CD14-positive monocyte (primary cell): ENCODE results near the gene SEC14L2. TPM values are rescaled to one million over a fixed set of nuclear protein-coding genes. Genes with fewer than 3 reads are reported as not detected.

Experiments used
- DNase-seq, 3 donors: peaks; one replicate each; pipeline ENCODE4 v3.0.0-alpha.2; 2011 to 2022
- H2AFZ ChIP-seq: 2 replicates; pipeline ENCODE4 v1.6.0; 2012; ENCODE audit warnings: mild to moderate bottlenecking, low read depth, low read length, inconsistent platforms; ENCODE audit not compliant: insufficient read depth, poor library complexity, severe bottlenecking
- H3K27ac ChIP-seq, 2 donors: 1 replicate in 1 of 2; 2 replicates in 1 of 2; pipeline ENCODE4 v1.5.1; 2012 to 2013; ENCODE audit warnings: low read length in 2 of 2, control low read depth in 1 of 2, inconsistent platforms in 1 of 2, low read depth in 1 of 2, mild to moderate bottlenecking in 1 of 2
- H3K27me3 ChIP-seq, 2 donors: one replicate each; pipeline versions ENCODE4 v1.6.0 to v1.6.1; 2011 to 2013; ENCODE audit warnings: low read length in 2 of 2; ENCODE audit not compliant: control insufficient read depth in 2 of 2, insufficient read depth in 2 of 2
- H3K36me3 ChIP-seq, 2 donors: replicated peaks in 1 of 2; 1 replicate in 1 of 2; 2 replicates in 1 of 2; pipeline versions ENCODE4 v1.5.1 to v1.6.1; 2012 to 2013; ENCODE audit warnings: low read length in 2 of 2, control low read depth in 1 of 2, inconsistent platforms in 1 of 2, mild to moderate bottlenecking in 1 of 2; ENCODE audit not compliant: insufficient read depth in 2 of 2, control insufficient read depth in 1 of 2
- H3K4me1 ChIP-seq, 2 donors: 1 replicate in 1 of 2; 2 replicates in 1 of 2; pipeline versions ENCODE4 v1.5.1 to v1.6.1; 2012 to 2013; ENCODE audit warnings: low read length in 2 of 2, control low read depth in 1 of 2, inconsistent platforms in 1 of 2, mild to moderate bottlenecking in 1 of 2, moderate library complexity in 1 of 2; ENCODE audit not compliant: insufficient read depth in 2 of 2, control insufficient read depth in 1 of 2
- H3K4me2 ChIP-seq: replicated peaks from 2 replicates; pipeline ENCODE3; 2012; ENCODE audit warnings: low read length, moderate library complexity, mild to moderate bottlenecking; ENCODE audit not compliant: poor library complexity, severe bottlenecking; ENCODE audit errors: extremely low read depth
- H3K4me3 ChIP-seq, 3 experiments: fragments of 200-600 bp in 1 of 3; sonication (generic) in 1 of 3; replicated peaks in 1 of 3; 1 replicate in 2 of 3; 2 replicates in 1 of 3; pipeline ENCODE4 v1.5.1; 2011 to 2013; ENCODE audit warnings: low read length in 3 of 3, mild to moderate bottlenecking in 3 of 3, control low read depth in 2 of 3, low read depth in 2 of 3, inconsistent platforms in 1 of 3, moderate library complexity in 1 of 3
- H3K79me2 ChIP-seq: 2 replicates; pipeline ENCODE4 v1.6.0; 2012; ENCODE audit warnings: mild to moderate bottlenecking, control low read depth, inconsistent platforms, low read length, moderate library complexity; ENCODE audit not compliant: insufficient read depth
- H3K9ac ChIP-seq: 2 replicates; pipeline ENCODE4 v1.6.0; 2017; ENCODE audit warnings: low read length, mild to moderate bottlenecking; ENCODE audit not compliant: insufficient read depth, poor library complexity, severe bottlenecking
- H3K9me3 ChIP-seq, 2 donors: replicated peaks in 1 of 2; 1 replicate in 1 of 2; 2 replicates in 1 of 2; pipeline versions ENCODE4 v1.5.1 to v1.6.1; 2012 to 2013; ENCODE audit warnings: low read length in 2 of 2, control low read depth in 1 of 2; ENCODE audit not compliant: control insufficient read depth in 1 of 2, insufficient read depth in 1 of 2
- H4K20me1 ChIP-seq: 2 replicates; pipeline ENCODE4 v1.6.0; 2012; ENCODE audit warnings: mild to moderate bottlenecking, low read length, control low read depth, moderate library complexity; ENCODE audit not compliant: insufficient read depth
- H3K27ac Mint-ChIP-seq, 7 donors: one replicate each; pipeline ENCODE4 v1.8.0; 2020; ENCODE audit warnings: mild to moderate bottlenecking in 7 of 7, mixed read lengths in 7 of 7, moderate library complexity in 6 of 7, inconsistent platforms in 2 of 7
- H3K27me3 Mint-ChIP-seq, 3 donors: one replicate each; pipeline ENCODE4 v1.8.0; 2021 to 2022; ENCODE audit warnings: low read depth in 3 of 3, mild to moderate bottlenecking in 3 of 3, mixed read lengths in 3 of 3, moderate library complexity in 3 of 3, inconsistent platforms in 1 of 3
- H3K36me3 Mint-ChIP-seq, 2 donors: one replicate each; pipeline ENCODE4 v1.8.0; 2020; ENCODE audit warnings: mixed read lengths in 2 of 2, inconsistent platforms in 1 of 2, mild to moderate bottlenecking in 1 of 2
- H3K4me1 Mint-ChIP-seq: one replicate; pipeline ENCODE4 v1.8.0; 2020; ENCODE audit warnings: mild to moderate bottlenecking, mixed read lengths
- H3K4me3 Mint-ChIP-seq, 2 donors: one replicate each; pipeline ENCODE4 v1.8.0; 2020; ENCODE audit warnings: mild to moderate bottlenecking in 2 of 2, mixed read lengths in 2 of 2, moderate library complexity in 1 of 2
- H3K9me3 Mint-ChIP-seq, 7 donors: one replicate each; pipeline ENCODE4 v1.8.0; 2020 to 2022; ENCODE audit warnings: mixed read lengths in 7 of 7, mild to moderate bottlenecking in 6 of 7, moderate library complexity in 6 of 7, inconsistent platforms in 2 of 7
- CTCF ChIP-seq: fragments of 200-600 bp; IDR thresholded peaks from one replicate; pipeline ENCODE4 v1.8.0; 2022; ENCODE audit warnings: antibody characterized with exemption, mild to moderate bottlenecking
- WGBS: methylation state at CpG from one replicate; pipeline ENCODE4 v1.1.5; 2013; ENCODE audit warnings: missing lambda C conversion rate; ENCODE audit not compliant: insufficient coverage; 5-methylcytosine and 5-hydroxymethylcytosine counted together
- intact Hi-C, 2 donors: fragments of 100-400 bp; cut with micrococcal nuclease; formaldehyde crosslinking; loops; one replicate each; pipeline versions ENCODE4 v1.15.0 to v1.15.1; 2023
- polyA plus RNA-seq, 3 donors: library from polyadenylated mRNA; depleted of rRNA in 1 of 3; unstranded in 2 of 3; stranded (reverse) in 1 of 3; fragments of 300-500 nt in 2 of 3; fragments of >200 nt in 1 of 3; fragmentation: Illumina TruSeq in 2 of 3; gene quantifications; 1 replicate in 2 of 3; 2 replicates in 1 of 3; pipeline ENCODE4 v1.2.3, GENCODE V29; 2012 to 2021

The SEC14L2 gene
- polyA plus RNA-seq, 3 donors, result 0.03 TPM; not detected in 1

GRCh38 chr22:30385942-30386341, 10.9 kb upstream of the SEC14L2 start:
- no peak for DNase-seq
- H3K4me3 Mint-ChIP-seq, result peak overlapping the region in 1 of 2 donors; percentile 82
- no peak overlapping the region for H3K4me3 ChIP-seq
- H3K27ac ChIP-seq, result no peak overlapping the region
- no peaks in the 10 kb centered on the region for H4K20me1 ChIP-seq
- peaks cover 10% of the 10 kb centered on the region in 2 donors for H3K4me1 ChIP-seq
- peak overlapping the region; percentile 88 for H3K4me2 ChIP-seq
- H3K36me3 ChIP-seq, result peaks cover 0 to 17% of the 10 kb centered on the region in 2 donors
- peak overlapping the region in 3 of 7 donors; percentile 18 to 70 (median 30) for H3K27ac Mint-ChIP-seq
- intact Hi-C loops, result loop anchor here (1.0 to 5.0 kb wide), 5 partner anchors 29 to 279 kb away; partner anchors contain the start of genes CASTOR1 (in 1 of the 2), CCDC157 (in 1 of the 2), MTFP1 (in 1 of the 2) and SF3A1 (in 1 of the 2)
- peaks cover 14% of the 10 kb centered on the region for H3K4me1 Mint-ChIP-seq
- WGBS, result 95% methylated on average over 10 of the region's 10 CpGs
- no peak for TF ChIP-seq CTCF
- no peaks in the 10 kb centered on the region for H3K27me3 ChIP-seq
- H3K79me2 ChIP-seq, result no peaks in the 10 kb centered on the region
- H3K9me3 ChIP-seq, result no peaks in the 10 kb centered on the region
- H3K36me3 Mint-ChIP-seq, result peaks cover 7 to 13% of the 10 kb centered on the region in 2 donors
- peaks cover 0 to 4% (median 0%) of the 10 kb centered on the region in 7 donors for H3K9me3 Mint-ChIP-seq
- peaks cover 1 to 5% (median 4%) of the 10 kb centered on the region in 3 donors for H3K27me3 Mint-ChIP-seq
- no peak overlapping the region for H2AFZ ChIP-seq
- H3K9ac ChIP-seq, result no peak overlapping the region

GRCh38 chr22:30386608-30386959, 10.2 kb upstream of the SEC14L2 start:
- peak overlapping the region; percentile 14 to 75 (median 51) for H3K4me3 ChIP-seq
- no peak overlapping the region for H3K27ac ChIP-seq
- H3K9me3 ChIP-seq, result no peaks in the 10 kb centered on the region
- Mint-ChIP-seq H3K27ac (peak overlapping the region in 5 of 7 donors; percentile 60 to 85 (median 80)), H3K9me3 (peaks cover 0 to 4% (median 0%) of the 10 kb centered on the region in 7 donors), H3K4me3 (peak overlapping the region; percentile 82 to 88), H3K4me1 (peaks cover 14% of the 10 kb centered on the region), H3K27me3 (peaks cover 1 to 8% (median 4%) of the 10 kb centered on the region in 3 donors), H3K36me3 (peaks cover 7 to 8% of the 10 kb centered on the region in 2 donors)
- no peak for DNase-seq
- peaks cover 0 to 15% of the 10 kb centered on the region in 2 donors for H3K36me3 ChIP-seq
- no peak for TF ChIP-seq CTCF
- H3K27me3 ChIP-seq, result no peaks in the 10 kb centered on the region
- H3K4me2 ChIP-seq, result peak overlapping the region; percentile 88
- H2AFZ ChIP-seq, result peak overlapping the region; percentile 86
- H3K9ac ChIP-seq, result peak overlapping the region; percentile 55
- H3K79me2 ChIP-seq, result no peaks in the 10 kb centered on the region
- peaks cover 10% of the 10 kb centered on the region in 2 donors for H3K4me1 ChIP-seq
- no peaks in the 10 kb centered on the region for H4K20me1 ChIP-seq
- 32% methylated on average over 10 of the region's 10 CpGs for WGBS
- intact Hi-C loops, result loop anchor here (1.0 to 5.0 kb wide), 5 partner anchors 30 to 279 kb away; partner anchors contain the start of genes CASTOR1 (in 1 of the 2), CCDC157 (in 1 of the 2), MTFP1 (in 1 of the 2) and SF3A1 (in 1 of the 2)
